ENCODE results near the gene ING3. TPM values are rescaled to one million over a fixed set of nuclear protein-coding genes. Genes with fewer than 3 reads are reported as not detected.

Gene ING3
- total RNA-seq, 2 experiments from 2014 or later = 12.5 to 22.2 TPM

DNA sequence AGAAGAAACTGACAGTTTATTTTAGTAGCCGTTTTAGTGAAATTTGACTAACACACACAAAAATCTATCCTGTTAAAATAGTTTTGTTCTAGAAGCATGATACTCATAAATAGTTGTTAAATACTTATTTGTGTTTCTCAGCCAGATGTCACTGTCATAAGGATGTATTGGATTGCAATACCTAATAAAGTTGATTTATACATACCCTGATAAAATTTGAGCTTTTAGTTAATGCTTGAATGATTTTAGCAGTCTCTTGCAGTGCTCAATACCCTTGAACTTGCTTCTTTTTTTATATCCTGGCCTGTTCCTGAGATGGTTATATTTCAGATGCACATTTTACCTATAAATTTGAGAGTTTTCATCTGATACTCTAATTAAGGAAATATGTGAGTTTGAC, 10.1 kb downstream of the ING3 start:
- no peaks in the 10 kb centered on the region for H3K9me2 ChIP-seq (ENCODE audit: insufficient read depth, low read length)
- no peak overlapping the region for H3K4me2 ChIP-seq (ENCODE audit: low read length)
- BruUV-seq (replicated peaks) = no TSS peak
- H3K36me3 ChIP-seq (ENCODE audit: insufficient read depth, low read length) = peaks cover 53% of the 10 kb centered on the region
- CTCF ChIA-PET (ENCODE audit: unreplicated experiment) = no interaction called here
- no peak for TF ChIP-seq EZH2phosphoT487 (IDR thresholded peaks at IDR 0.05; ENCODE audit: borderline replicate concordance, low read depth, low read length)
- TF ChIP-seq, protein P1, sequence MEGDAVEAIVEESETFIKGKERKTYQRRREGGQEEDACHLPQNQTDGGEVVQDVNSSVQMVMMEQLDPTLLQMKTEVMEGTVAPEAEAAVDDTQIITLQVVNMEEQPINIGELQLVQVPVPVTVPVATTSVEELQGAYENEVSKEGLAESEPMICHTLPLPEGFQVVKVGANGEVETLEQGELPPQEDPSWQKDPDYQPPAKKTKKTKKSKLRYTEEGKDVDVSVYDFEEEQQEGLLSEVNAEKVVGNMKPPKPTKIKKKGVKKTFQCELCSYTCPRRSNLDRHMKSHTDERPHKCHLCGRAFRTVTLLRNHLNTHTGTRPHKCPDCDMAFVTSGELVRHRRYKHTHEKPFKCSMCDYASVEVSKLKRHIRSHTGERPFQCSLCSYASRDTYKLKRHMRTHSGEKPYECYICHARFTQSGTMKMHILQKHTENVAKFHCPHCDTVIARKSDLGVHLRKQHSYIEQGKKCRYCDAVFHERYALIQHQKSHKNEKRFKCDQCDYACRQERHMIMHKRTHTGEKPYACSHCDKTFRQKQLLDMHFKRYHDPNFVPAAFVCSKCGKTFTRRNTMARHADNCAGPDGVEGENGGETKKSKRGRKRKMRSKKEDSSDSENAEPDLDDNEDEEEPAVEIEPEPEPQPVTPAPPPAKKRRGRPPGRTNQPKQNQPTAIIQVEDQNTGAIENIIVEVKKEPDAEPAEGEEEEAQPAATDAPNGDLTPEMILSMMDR (conservative IDR thresholded peaks at IDR 0.05; ENCODE audit: low read length) = no peak
- H3K4me1 ChIP-seq (ENCODE audit: insufficient read depth, low read length, poor library complexity, severe bottlenecking) = no peaks in the 10 kb centered on the region
- POLR2A ChIA-PET = no interaction called here
- H3K79me2 ChIP-seq (ENCODE audit: insufficient read depth, low read depth, low read length) = no peaks in the 10 kb centered on the region
- H3K27ac ChIP-seq (ENCODE audit: low read depth, low read length, poor library complexity, severe bottlenecking) = no peak overlapping the region
- DNase-seq (ENCODE audit: low spot score) = no peak
- no peak overlapping the region for H2AFZ ChIP-seq (ENCODE audit: low read length)
- intact Hi-C loops (cut with micrococcal nuclease; ENCODE audit: unreplicated experiment) = no loop called here
- no peaks in the 10 kb centered on the region for H3K9me3 ChIP-seq (ENCODE audit: low read length)
- no peak overlapping the region for H3K4me3 ChIP-seq (ENCODE audit: low read depth, low read length, poor library complexity, severe bottlenecking)
- no peaks in the 10 kb centered on the region for H4K20me1 ChIP-seq (ENCODE audit: insufficient read depth, low read length)

DNA sequence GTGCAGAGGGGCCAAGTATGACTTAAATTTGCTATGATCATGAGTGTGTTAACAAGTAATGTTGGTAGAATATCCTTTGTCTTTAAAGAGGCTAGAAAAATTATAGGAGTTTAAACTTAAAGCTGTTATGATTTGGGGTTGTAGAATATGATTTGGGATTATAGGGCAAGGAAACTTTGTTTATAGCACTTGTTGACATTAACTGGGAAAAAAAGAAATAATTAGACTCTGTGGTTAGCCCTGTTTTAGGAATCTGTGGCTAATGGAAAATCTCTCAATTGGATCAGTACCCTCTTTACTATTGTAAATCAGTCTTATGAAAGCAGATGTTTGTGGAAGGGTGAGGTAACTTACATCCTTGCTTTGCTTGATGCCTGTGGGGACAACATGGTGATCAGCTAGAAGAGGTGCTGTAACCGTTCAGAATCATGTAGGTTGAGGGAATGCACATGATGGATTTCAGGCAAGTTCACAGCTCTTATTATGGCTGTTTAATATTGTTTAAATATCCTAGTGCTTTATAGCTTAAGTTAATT, 11.1 kb downstream of the ING3 start:
- TF ChIP-seq, protein P1 (conservative IDR thresholded peaks at IDR 0.05; ENCODE audit: low read length) = no peak
- no peaks in the 10 kb centered on the region for H3K4me1 ChIP-seq (ENCODE audit: insufficient read depth, low read length, poor library complexity, severe bottlenecking)
- peaks cover 52% of the 10 kb centered on the region for H3K36me3 ChIP-seq (ENCODE audit: insufficient read depth, low read length)
- H3K79me2 ChIP-seq (ENCODE audit: insufficient read depth, low read depth, low read length) = no peaks in the 10 kb centered on the region
- intact Hi-C loops (cut with micrococcal nuclease; ENCODE audit: unreplicated experiment) = no loop called here
- H3K9me2 ChIP-seq (ENCODE audit: insufficient read depth, low read length) = no peaks in the 10 kb centered on the region
- no peak overlapping the region for H3K4me3 ChIP-seq (ENCODE audit: low read depth, low read length, poor library complexity, severe bottlenecking)
- no peak overlapping the region for H3K4me2 ChIP-seq (ENCODE audit: low read length)
- H3K9me3 ChIP-seq (ENCODE audit: low read length) = no peaks in the 10 kb centered on the region
- no peak for DNase-seq (ENCODE audit: low spot score)
- POLR2A ChIA-PET = interaction anchor here (0.9 kb wide), 1 partner anchor 89 kb away, joined by 4 read pairs; no protein-coding TSS in a partner anchor
- CTCF ChIA-PET (ENCODE audit: unreplicated experiment) = no interaction called here
- no peak overlapping the region for H3K27ac ChIP-seq (ENCODE audit: low read depth, low read length, poor library complexity, severe bottlenecking)
- BruUV-seq (replicated peaks) = no TSS peak
- no peaks in the 10 kb centered on the region for H4K20me1 ChIP-seq (ENCODE audit: insufficient read depth, low read length)
- no peak overlapping the region for H2AFZ ChIP-seq (ENCODE audit: low read length)

DNA sequence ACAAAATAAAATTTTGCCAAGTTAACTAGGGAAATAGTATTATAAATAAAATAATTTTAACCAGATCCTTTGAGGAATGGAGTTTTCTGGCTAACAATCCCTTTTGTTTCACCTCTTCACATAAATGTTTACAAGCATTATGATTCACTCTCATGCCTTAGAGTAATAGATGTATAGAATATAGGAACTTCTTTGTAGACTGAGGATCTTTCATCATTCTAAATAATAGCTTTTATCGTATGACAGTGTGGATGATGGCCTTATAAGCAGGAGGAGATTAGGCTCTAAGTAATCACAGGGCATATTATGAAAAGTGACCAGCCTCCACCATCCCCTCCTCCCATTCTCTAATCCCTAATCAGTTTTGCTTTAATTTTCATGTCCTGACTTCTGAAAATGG, 13.5 kb downstream of the ING3 start:
- Histone ChIP-seq H3K36me3 (ENCODE audit: insufficient read depth, low read length) (peaks cover 52% of the 10 kb centered on the region), H4K20me1 (ENCODE audit: insufficient read depth, low read length) (no peaks in the 10 kb centered on the region), H3K9me2 (ENCODE audit: insufficient read depth, low read length) (no peaks in the 10 kb centered on the region), H3K79me2 (ENCODE audit: insufficient read depth, low read depth, low read length) (no peaks in the 10 kb centered on the region), H3K9me3 (ENCODE audit: low read length) (no peaks in the 10 kb centered on the region), H3K4me3 (ENCODE audit: low read depth, low read length, poor library complexity, severe bottlenecking) (no peak overlapping the region), H3K27ac (ENCODE audit: low read depth, low read length, poor library complexity, severe bottlenecking) (no peak overlapping the region), H3K4me1 (ENCODE audit: insufficient read depth, low read length, poor library complexity, severe bottlenecking) (no peaks in the 10 kb centered on the region), H2AFZ (ENCODE audit: low read length) (no peak overlapping the region), H3K4me2 (ENCODE audit: low read length) (no peak overlapping the region)
- CTCF ChIA-PET (ENCODE audit: unreplicated experiment) = no interaction called here
- POLR2A ChIA-PET = interaction anchor here (3.0 kb wide), 1 partner anchor 11 kb away, joined by 8 read pairs; no protein-coding TSS in a partner anchor
- intact Hi-C loops (cut with micrococcal nuclease; ENCODE audit: unreplicated experiment) = no loop called here
- no TSS peak for BruUV-seq (replicated peaks)
- TF ChIP-seq, protein P1 (conservative IDR thresholded peaks at IDR 0.05; ENCODE audit: low read length) = no peak
- TF ChIP-seq EZH2phosphoT487 (IDR thresholded peaks at IDR 0.05; ENCODE audit: borderline replicate concordance, low read depth, low read length) = no peak
- no peak for DNase-seq (ENCODE audit: low spot score)

Data from OCI-LY7 (cell line).